Measurements from ENCODE around the gene BARX2.

GRCh38 chr11:129416080-129416820 is 40.6 kb downstream of the BARX2 start:
- TF ChIP-seq POLR2A (IDR thresholded peaks at IDR 0.05; ENCODE audit: low read length) (no peak), GATA1 (IDR thresholded peaks at IDR 0.05; ENCODE audit: low read depth, low read length) (no peak)
